ENCODE results near the gene ST3GAL3. TPM values are rescaled to one million over a fixed set of nuclear protein-coding genes. Genes with fewer than 3 reads are reported as not detected.

The ST3GAL3 gene
- total RNA-seq, 4 donors from 2014 or later: 4.1 to 47.2 (median 19.0) TPM

DNA sequence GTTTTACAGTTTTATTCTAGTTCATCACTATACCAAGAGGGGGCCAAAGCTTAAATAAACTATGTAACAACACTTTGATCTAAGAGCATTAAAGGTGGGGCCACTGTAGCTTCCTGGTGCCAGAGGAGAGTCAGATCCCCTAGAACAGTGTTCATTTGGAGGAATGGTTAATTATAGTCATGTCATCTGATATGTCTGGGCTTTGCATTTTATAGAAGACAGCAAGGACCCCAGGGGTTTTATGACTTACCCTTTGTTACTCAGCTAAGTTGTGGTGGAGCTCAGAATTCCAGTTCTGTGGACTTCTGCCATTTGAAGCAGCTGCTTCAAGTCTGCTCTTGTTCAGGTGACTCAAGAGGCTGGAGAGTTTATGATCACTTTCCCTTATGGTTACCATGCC lies 40.7 kb upstream of the ST3GAL3 start:
- TF ChIP-seq CTCF (IDR thresholded peaks at IDR 0.05) (no peak), POLR2A (IDR thresholded peaks at IDR 0.05) (no peak)
- Histone ChIP-seq H3K27me3 (no peaks in the 10 kb centered on the region), H3K36me3 (no peaks in the 10 kb centered on the region)

DNA sequence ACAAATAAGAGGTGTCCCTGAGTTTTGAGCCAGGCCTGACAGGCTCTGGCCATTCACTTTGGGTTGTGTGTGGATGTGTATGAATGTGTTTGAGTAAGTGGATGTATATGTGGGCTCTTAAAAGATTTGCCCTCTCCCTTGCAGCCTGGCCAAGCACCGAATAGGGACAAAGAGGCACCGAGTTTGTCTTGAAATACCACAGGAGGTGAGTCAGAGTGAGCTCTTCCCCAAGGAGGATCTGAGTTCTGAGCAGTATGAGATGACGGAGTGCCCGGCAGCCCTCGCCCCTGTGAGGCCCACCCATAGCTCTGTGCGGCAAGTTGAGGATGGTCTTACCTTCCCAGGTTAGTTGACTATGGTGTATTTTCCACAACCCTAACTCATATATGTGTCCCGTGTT lies 38.4 kb upstream of the ST3GAL3 start:
- H3K36me3 ChIP-seq: no peaks in the 10 kb centered on the region
- H3K27ac ChIP-seq: peak overlapping the region in 1 of 2 donors; percentile 8
- H3K4me3 ChIP-seq: no peak overlapping the region
- H3K4me1 ChIP-seq: no peaks in the 10 kb centered on the region
- no peak for DNase-seq
- intact Hi-C loops (cut with DNase I; ENCODE audit: low total_unique reads): no loop called here
- no peaks in the 10 kb centered on the region for H3K27me3 ChIP-seq
- H3K9me3 ChIP-seq: no peaks in the 10 kb centered on the region
- TF ChIP-seq CTCF (IDR thresholded peaks at IDR 0.05) (no peak), POLR2A (IDR thresholded peaks at IDR 0.05) (no peak)

More for the DNA sequence above, 40.7 kb upstream of the ST3GAL3 start:
- Histone ChIP-seq H3K27ac (no peak overlapping the region), H3K9me3 (no peaks in the 10 kb centered on the region), H3K4me3 (no peak overlapping the region), H3K4me1 (no peaks in the 10 kb centered on the region)
- DNase-seq: no peak
- intact Hi-C loops (cut with DNase I; ENCODE audit: low total_unique reads): no loop called here

GRCh38 chr1:43669878-43670277 lies 37.5 kb upstream of the ST3GAL3 start:
- DNase-seq: no peak
- Histone ChIP-seq H3K36me3 (no peaks in the 10 kb centered on the region), H3K27ac (no peak overlapping the region), H3K27me3 (no peaks in the 10 kb centered on the region), H3K4me1 (no peaks in the 10 kb centered on the region), H3K9me3 (no peaks in the 10 kb centered on the region), H3K4me3 (no peak overlapping the region)
- TF ChIP-seq POLR2A (IDR thresholded peaks at IDR 0.05): no peak
- TF ChIP-seq CTCF (IDR thresholded peaks at IDR 0.05): no peak
- intact Hi-C loops (cut with DNase I; ENCODE audit: low total_unique reads): no loop called here

DNA sequence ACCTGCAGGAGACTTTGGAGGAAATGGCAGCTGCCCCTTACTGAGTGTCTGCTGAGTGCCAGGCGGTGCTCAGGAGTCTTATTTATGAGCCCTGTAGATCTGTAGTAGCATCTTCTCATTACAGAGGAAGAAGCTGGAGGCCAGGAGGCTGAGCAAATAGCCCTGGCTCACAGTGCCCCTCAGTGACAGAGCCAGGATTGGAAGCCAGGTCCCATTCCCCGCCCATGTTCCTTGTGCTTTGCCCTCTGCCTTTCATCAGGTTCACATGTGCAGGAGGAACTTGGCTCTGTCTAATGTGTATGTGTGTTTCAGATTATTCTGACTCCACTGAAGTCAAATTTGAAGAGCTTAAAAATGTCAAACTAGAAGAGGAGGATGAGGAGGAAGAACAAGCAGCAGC lies 36.1 kb upstream of the ST3GAL3 start:
- intact Hi-C loops (cut with DNase I; ENCODE audit: low total_unique reads): no loop called here
- no peak overlapping the region for H3K4me3 ChIP-seq
- H3K9me3 ChIP-seq: no peaks in the 10 kb centered on the region
- H3K4me1 ChIP-seq: no peaks in the 10 kb centered on the region
- no peaks in the 10 kb centered on the region for H3K27me3 ChIP-seq
- TF ChIP-seq CTCF (IDR thresholded peaks at IDR 0.05) (no peak), POLR2A (IDR thresholded peaks at IDR 0.05) (no peak)
- no peaks in the 10 kb centered on the region for H3K36me3 ChIP-seq
- H3K27ac ChIP-seq: peak overlapping the region; percentile 28 to 68
- DNase-seq: peak in 1 of 2 donors; percentile 26

- DNase-seq: no peak
- no peaks in the 10 kb centered on the region for H3K36me3 ChIP-seq
- peak overlapping the region; percentile 28 to 68 for H3K27ac ChIP-seq
- no peak overlapping the region for H3K4me3 ChIP-seq
- H3K4me1 ChIP-seq: no peaks in the 10 kb centered on the region
- no peaks in the 10 kb centered on the region for H3K27me3 ChIP-seq
- TF ChIP-seq POLR2A (IDR thresholded peaks at IDR 0.05) (no peak), CTCF (IDR thresholded peaks at IDR 0.05) (no peak)
- intact Hi-C loops (cut with DNase I; ENCODE audit: low total_unique reads): no loop called here
- no peaks in the 10 kb centered on the region for H3K9me3 ChIP-seq
Measured at GRCh38 chr1:43671626-43672330, 35.6 kb upstream of the ST3GAL3 start.

Data from uterus (tissue), 4 donors.